Measurements from ENCODE around the gene SIK2. TPM values are rescaled to one million over a fixed set of nuclear protein-coding genes. Genes with fewer than 3 reads are reported as not detected.

SIK2 gene
- total RNA-seq, 1 donor from 2014 or later = 16.3 TPM

GRCh38 chr11:111598148-111598547 lies 4.1 kb upstream of the SIK2 start:
- no peaks in the 10 kb centered on the region for H3K9me3 Mint-ChIP-seq (ENCODE audit: unreplicated experiment)
- H3K4me1 Mint-ChIP-seq (ENCODE audit: unreplicated experiment) = peaks cover under 1% of the 10 kb centered on the region
- H3K36me3 Mint-ChIP-seq (ENCODE audit: low read depth, unreplicated experiment) = peaks cover under 1% of the 10 kb centered on the region
- no peak for DNase-seq (ENCODE audit: low spot score)
- no peak for TF ChIP-seq CTCF (IDR thresholded peaks at IDR 0.05; ENCODE audit: unreplicated experiment)
- H3K27ac Mint-ChIP-seq (ENCODE audit: unreplicated experiment) = no peak overlapping the region
- H3K4me3 Mint-ChIP-seq (ENCODE audit: unreplicated experiment) = no peak overlapping the region
- H3K27me3 Mint-ChIP-seq (ENCODE audit: unreplicated experiment) = peaks cover 8% of the 10 kb centered on the region

GRCh38 chr11:111598559-111598958 lies 3.7 kb upstream of the SIK2 start:
- H3K27me3 Mint-ChIP-seq (ENCODE audit: unreplicated experiment) = peaks cover 10% of the 10 kb centered on the region
- peaks cover 5% of the 10 kb centered on the region for H3K4me1 Mint-ChIP-seq (ENCODE audit: unreplicated experiment)
- peaks cover 4% of the 10 kb centered on the region for H3K36me3 Mint-ChIP-seq (ENCODE audit: low read depth, unreplicated experiment)
- TF ChIP-seq CTCF (IDR thresholded peaks at IDR 0.05; ENCODE audit: unreplicated experiment) = no peak
- H3K27ac Mint-ChIP-seq (ENCODE audit: unreplicated experiment) = no peak overlapping the region
- DNase-seq (ENCODE audit: low spot score) = no peak
- H3K4me3 Mint-ChIP-seq (ENCODE audit: unreplicated experiment) = no peak overlapping the region
- no peaks in the 10 kb centered on the region for H3K9me3 Mint-ChIP-seq (ENCODE audit: unreplicated experiment)

GRCh38 chr11:111601636-111601978 lies 642 bp upstream of the SIK2 start:
- Mint-ChIP-seq H3K9me3 (ENCODE audit: unreplicated experiment) (no peaks in the 10 kb centered on the region), H3K27me3 (ENCODE audit: unreplicated experiment) (peaks cover 12% of the 10 kb centered on the region), H3K36me3 (ENCODE audit: low read depth, unreplicated experiment) (peaks cover 7% of the 10 kb centered on the region), H3K4me1 (ENCODE audit: unreplicated experiment) (peaks cover 15% of the 10 kb centered on the region), H3K4me3 (ENCODE audit: unreplicated experiment) (peak overlapping the region; percentile 91), H3K27ac (ENCODE audit: unreplicated experiment) (peak overlapping the region; percentile 81)
- no peak for TF ChIP-seq CTCF (IDR thresholded peaks at IDR 0.05; ENCODE audit: unreplicated experiment)
- no peak for DNase-seq (ENCODE audit: low spot score)

GRCh38 chr11:111602865-111603610 lies 789 bp downstream of the SIK2 start:
- Mint-ChIP-seq H3K27ac (ENCODE audit: unreplicated experiment) (peak overlapping the region; percentile 96), H3K9me3 (ENCODE audit: unreplicated experiment) (no peaks in the 10 kb centered on the region), H3K4me3 (ENCODE audit: unreplicated experiment) (peak overlapping the region; percentile 99), H3K36me3 (ENCODE audit: low read depth, unreplicated experiment) (peaks cover 7% of the 10 kb centered on the region), H3K27me3 (ENCODE audit: unreplicated experiment) (peaks cover 10% of the 10 kb centered on the region), H3K4me1 (ENCODE audit: unreplicated experiment) (peaks cover 15% of the 10 kb centered on the region)
- DNase-seq (ENCODE audit: low spot score) = no peak
- no peak for TF ChIP-seq CTCF (IDR thresholded peaks at IDR 0.05; ENCODE audit: unreplicated experiment)

- Mint-ChIP-seq H3K36me3 (ENCODE audit: low read depth, unreplicated experiment) (peaks cover 7% of the 10 kb centered on the region), H3K4me1 (ENCODE audit: unreplicated experiment) (peaks cover 15% of the 10 kb centered on the region), H3K27me3 (ENCODE audit: unreplicated experiment) (peaks cover 10% of the 10 kb centered on the region), H3K9me3 (ENCODE audit: unreplicated experiment) (no peaks in the 10 kb centered on the region), H3K27ac (ENCODE audit: unreplicated experiment) (peak overlapping the region; percentile 96), H3K4me3 (ENCODE audit: unreplicated experiment) (peak overlapping the region; percentile 99)
- DNase-seq (ENCODE audit: low spot score) = no peak
- TF ChIP-seq CTCF (IDR thresholded peaks at IDR 0.05; ENCODE audit: unreplicated experiment) = no peak
Observed at GRCh38 chr11:111603611-111604130, 1.4 kb downstream of the SIK2 start.

Measured in endothelial cell (in vitro differentiated cells).